ENCODE measurements around the gene MRPL55.

DNA sequence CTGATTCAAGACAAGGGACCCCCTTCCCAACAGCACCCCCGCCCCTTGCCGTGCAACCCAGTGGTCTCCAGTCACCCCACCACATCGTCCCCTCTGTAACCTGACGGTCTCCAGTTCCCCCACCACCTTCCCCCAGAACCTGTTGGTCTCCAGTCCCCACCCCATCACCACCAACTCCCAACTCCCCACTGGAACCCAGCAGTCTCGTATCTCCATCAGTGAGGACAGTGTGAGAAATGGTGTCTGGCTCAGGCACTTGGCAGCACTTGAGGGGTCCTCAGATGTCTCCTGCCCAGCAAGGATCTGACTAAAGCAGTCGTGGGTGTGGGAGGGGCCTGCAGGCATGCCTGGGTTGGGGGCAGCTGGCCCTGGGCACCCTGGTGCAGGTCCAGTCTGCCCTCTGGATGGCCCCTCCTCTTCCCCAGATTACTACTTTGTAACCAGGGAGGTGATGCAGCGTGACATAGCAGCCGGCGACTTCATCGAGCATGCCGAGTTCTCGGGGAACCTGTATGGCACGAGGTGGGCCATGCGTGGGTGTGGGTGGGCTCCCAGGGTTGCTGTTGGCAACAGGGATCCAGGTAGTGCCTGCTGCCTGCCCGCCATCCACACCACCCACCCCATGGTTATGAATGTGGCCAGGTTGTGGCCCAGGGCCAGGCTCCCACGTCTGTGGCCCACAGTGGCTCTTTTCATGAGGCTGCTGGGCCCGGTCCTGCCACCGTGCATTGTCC lies 37.5 kb upstream of the MRPL55 start:
- TF ChIP-seq, protein P1, sequence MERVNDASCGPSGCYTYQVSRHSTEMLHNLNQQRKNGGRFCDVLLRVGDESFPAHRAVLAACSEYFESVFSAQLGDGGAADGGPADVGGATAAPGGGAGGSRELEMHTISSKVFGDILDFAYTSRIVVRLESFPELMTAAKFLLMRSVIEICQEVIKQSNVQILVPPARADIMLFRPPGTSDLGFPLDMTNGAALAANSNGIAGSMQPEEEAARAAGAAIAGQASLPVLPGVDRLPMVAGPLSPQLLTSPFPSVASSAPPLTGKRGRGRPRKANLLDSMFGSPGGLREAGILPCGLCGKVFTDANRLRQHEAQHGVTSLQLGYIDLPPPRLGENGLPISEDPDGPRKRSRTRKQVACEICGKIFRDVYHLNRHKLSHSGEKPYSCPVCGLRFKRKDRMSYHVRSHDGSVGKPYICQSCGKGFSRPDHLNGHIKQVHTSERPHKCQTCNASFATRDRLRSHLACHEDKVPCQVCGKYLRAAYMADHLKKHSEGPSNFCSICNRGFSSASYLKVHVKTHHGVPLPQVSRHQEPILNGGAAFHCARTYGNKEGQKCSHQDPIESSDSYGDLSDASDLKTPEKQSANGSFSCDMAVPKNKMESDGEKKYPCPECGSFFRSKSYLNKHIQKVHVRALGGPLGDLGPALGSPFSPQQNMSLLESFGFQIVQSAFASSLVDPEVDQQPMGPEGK (CRISPR knock-in tag; IDR thresholded peaks at IDR 0.05; ENCODE audit: borderline replicate concordance): no peak
- TF ChIP-seq CSRNP3 (CRISPR knock-in tag; IDR thresholded peaks at IDR 0.05) (no peak), GLIS3 (CRISPR knock-in tag; IDR thresholded peaks at IDR 0.05) (no peak), TSHZ2 (CRISPR knock-in tag; IDR thresholded peaks at IDR 0.05) (no peak)

Data from SK-N-SH treated with all-trans-retinoic acid at 6 μM for 48 hours (cell line).